Uterus (tissue), 2 donors: ENCODE results near the gene CELSR3.

Experiments
- CTCF ChIP-seq, 4 experiments: fragments of 200-600 bp in 2 of 4; fragments of 450-650 bp in 2 of 4; sonication (generic) in 2 of 4; IDR thresholded peaks; one replicate each; pipeline ENCODE4 v1.5.1; 2016 to 2019; ENCODE audit warnings: antibody characterized with exemption in 4 of 4, mild to moderate bottlenecking in 2 of 4, moderate library complexity in 1 of 4
- POLR2A ChIP-seq, 2 donors: fragments of 450-650 bp; IDR thresholded peaks; one replicate each; pipeline ENCODE4 v1.6.1; 2016; ENCODE audit warnings: antibody characterized with exemption in 2 of 2, mild to moderate bottlenecking in 1 of 2, moderate library complexity in 1 of 2

GRCh38 chr3:48617559-48617958 lies 45.1 kb downstream of the CELSR3 start:
- no peak for TF ChIP-seq POLR2A (IDR thresholded peaks at IDR 0.05)
- TF ChIP-seq CTCF (IDR thresholded peaks at IDR 0.05): no peak
